Ishikawa (cell line): ENCODE data around the gene PLAGL1.

ENCODE experiments used
- CEBPB ChIP-seq: IDR thresholded peaks from 2 replicates; pipeline ENCODE4 v1.6.1; 2012
- EP300 ChIP-seq: IDR thresholded peaks from 2 replicates; pipeline ENCODE4 v1.6.1; 2012; ENCODE audit warnings: borderline replicate concordance
- MAX ChIP-seq: IDR thresholded peaks from 2 replicates; pipeline ENCODE4 v1.6.1; 2012
- NFIC ChIP-seq: IDR thresholded peaks from 2 replicates; pipeline ENCODE4 v1.6.1; 2012
- RAD21 ChIP-seq: IDR thresholded peaks from 2 replicates; pipeline ENCODE4 v1.6.1; 2012; ENCODE audit warnings: low read depth
- REST ChIP-seq: IDR thresholded peaks from 2 replicates; pipeline ENCODE4 v1.6.1; 2012; ENCODE audit warnings: low read depth, mild to moderate bottlenecking
- TAF1 ChIP-seq: IDR thresholded peaks from 2 replicates; pipeline ENCODE4 v1.6.1; 2012; ENCODE audit warnings: low read depth, mild to moderate bottlenecking
- TCF12 ChIP-seq: IDR thresholded peaks from 2 replicates; pipeline ENCODE4 v1.6.1; 2012; ENCODE audit warnings: low read depth
- USF1 ChIP-seq: IDR thresholded peaks from 2 replicates; pipeline ENCODE4 v1.6.1; 2012
- YY1 ChIP-seq: IDR thresholded peaks from 2 replicates; pipeline ENCODE4 v1.6.1; 2012; ENCODE audit warnings: low read depth
- ZBTB7A ChIP-seq: IDR thresholded peaks from 2 replicates; pipeline ENCODE4 v1.6.1; 2012; ENCODE audit warnings: low read depth

GRCh38 chr6:143934867-143935266 is 73.2 kb downstream of the PLAGL1 start:
- TF ChIP-seq RAD21 = no peak
- no peak for TF ChIP-seq REST
- TF ChIP-seq CEBPB = no peak
- TF ChIP-seq TCF12 = no peak
- no peak for TF ChIP-seq EP300
- TF ChIP-seq YY1 = no peak
- no peak for TF ChIP-seq NFIC
- TF ChIP-seq USF1 = no peak
- no peak for TF ChIP-seq MAX
- TF ChIP-seq TAF1 = no peak
- TF ChIP-seq ZBTB7A = no peak
